ENCODE results near the gene TTLL4.

DNA sequence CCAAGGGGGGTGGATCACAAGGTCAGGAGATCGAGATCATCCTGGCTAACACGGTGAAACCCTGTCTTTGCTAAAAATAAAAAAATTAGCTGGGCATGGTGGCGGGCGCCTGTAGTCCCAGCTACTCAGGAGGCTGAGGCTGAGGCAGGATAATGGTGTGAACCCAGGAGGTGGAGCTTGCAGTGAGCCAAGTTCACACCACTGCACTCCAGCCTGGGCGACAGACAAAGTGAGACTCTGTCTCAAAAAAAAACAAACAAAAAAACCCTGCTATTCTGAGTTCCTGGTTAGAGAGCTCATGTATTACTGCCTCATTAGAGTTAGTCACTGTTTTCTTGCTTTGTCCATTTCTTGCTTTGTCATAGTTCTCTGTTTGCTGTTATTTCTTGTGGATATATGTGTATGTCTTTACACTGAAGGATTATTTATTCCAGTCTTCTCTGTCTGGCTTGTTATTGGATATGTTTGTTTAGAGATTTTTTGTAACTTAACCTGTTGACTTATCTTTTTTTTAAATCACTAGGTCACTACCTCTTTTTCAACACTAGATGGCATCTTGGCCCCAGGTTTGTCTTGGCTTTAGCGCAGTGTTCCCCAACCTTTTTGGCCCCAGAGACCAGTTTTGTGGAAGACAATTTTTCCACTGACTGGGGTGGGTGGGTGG, 17.0 kb downstream of the TTLL4 start:
- TF ChIP-seq, protein P1, sequence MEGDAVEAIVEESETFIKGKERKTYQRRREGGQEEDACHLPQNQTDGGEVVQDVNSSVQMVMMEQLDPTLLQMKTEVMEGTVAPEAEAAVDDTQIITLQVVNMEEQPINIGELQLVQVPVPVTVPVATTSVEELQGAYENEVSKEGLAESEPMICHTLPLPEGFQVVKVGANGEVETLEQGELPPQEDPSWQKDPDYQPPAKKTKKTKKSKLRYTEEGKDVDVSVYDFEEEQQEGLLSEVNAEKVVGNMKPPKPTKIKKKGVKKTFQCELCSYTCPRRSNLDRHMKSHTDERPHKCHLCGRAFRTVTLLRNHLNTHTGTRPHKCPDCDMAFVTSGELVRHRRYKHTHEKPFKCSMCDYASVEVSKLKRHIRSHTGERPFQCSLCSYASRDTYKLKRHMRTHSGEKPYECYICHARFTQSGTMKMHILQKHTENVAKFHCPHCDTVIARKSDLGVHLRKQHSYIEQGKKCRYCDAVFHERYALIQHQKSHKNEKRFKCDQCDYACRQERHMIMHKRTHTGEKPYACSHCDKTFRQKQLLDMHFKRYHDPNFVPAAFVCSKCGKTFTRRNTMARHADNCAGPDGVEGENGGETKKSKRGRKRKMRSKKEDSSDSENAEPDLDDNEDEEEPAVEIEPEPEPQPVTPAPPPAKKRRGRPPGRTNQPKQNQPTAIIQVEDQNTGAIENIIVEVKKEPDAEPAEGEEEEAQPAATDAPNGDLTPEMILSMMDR (IDR thresholded peaks at IDR 0.05) = peak in 4 of 7 experiments; percentile 16 to 33 (median 24)
- no peak for TF ChIP-seq POLR2A (IDR thresholded peaks at IDR 0.05)

Data from body of pancreas (tissue), 4 donors.